Activated naive CD4-positive, alpha-beta T cell treated with anti-CD3 and anti-CD28 coated beads, Interleukin-2, amount 50 U/mL, for 16 hours (primary cell): ENCODE data around the gene TTLL10.

Experiments
- DNase-seq: peaks from one replicate; pipeline ENCODE4 v3.0.0-alpha.2; 2020

The TTLL10 gene

GRCh38 chr1:1226566-1227362 is 53.1 kb downstream of the TTLL10 start:
- DNase-seq = no peak

- DNase-seq = no peak
Observed at GRCh38 chr1:1227386-1227785, 53.7 kb downstream of the TTLL10 start.

- no peak for DNase-seq
Observed at GRCh38 chr1:1228187-1228586, 54.5 kb downstream of the TTLL10 start.

GRCh38 chr1:1228596-1229321 is 55.1 kb downstream of the TTLL10 start:
- no peak for DNase-seq

- no peak for DNase-seq
Observed at GRCh38 chr1:1229770-1230169, 56.1 kb downstream of the TTLL10 start.

GRCh38 chr1:1230656-1231399 is 57.1 kb downstream of the TTLL10 start:
- DNase-seq = no peak

- peak; percentile 97 for DNase-seq
Observed at GRCh38 chr1:1231400-1232207, 57.9 kb downstream of the TTLL10 start, which contains the start of gene SDF4. SDF4 (minus strand) TSS chr1:1232001; CDS start chr1:1228772, 3,229 bp downstream.

GRCh38 chr1:1232208-1232795 is 58.6 kb downstream of the TTLL10 start, which contains the start of gene B3GALT6:
B3GALT6 (plus strand) TSS chr1:1232237; CDS start chr1:1232279, 42 bp downstream.
- DNase-seq = no peak

GRCh38 chr1:1232796-1233566 is 59.3 kb downstream of the TTLL10 start:
- no peak for DNase-seq

- DNase-seq = no peak
Observed at GRCh38 chr1:1233567-1233892, 59.9 kb downstream of the TTLL10 start.

GRCh38 chr1:1234180-1234808 is 60.6 kb downstream of the TTLL10 start:
- DNase-seq = no peak

- DNase-seq = no peak
Observed at GRCh38 chr1:1235016-1235744, 61.5 kb downstream of the TTLL10 start.

GRCh38 chr1:1236176-1236763 is 62.6 kb downstream of the TTLL10 start:
- no peak for DNase-seq

- no peak for DNase-seq
Observed at GRCh38 chr1:1236945-1237873, 63.5 kb downstream of the TTLL10 start.

GRCh38 chr1:1237874-1238701 is 64.4 kb downstream of the TTLL10 start:
- DNase-seq = no peak

- DNase-seq = no peak
Observed at GRCh38 chr1:1238702-1239178, 65.1 kb downstream of the TTLL10 start.

GRCh38 chr1:1239227-1239613 is 65.5 kb downstream of the TTLL10 start:
- DNase-seq = no peak
